GM12891 (cell line): ENCODE measurements around the gene PRKAG1.

Experiments used
- DNase-seq: peaks from one replicate; pipeline ENCODE4 v3.0.0; 2011; ENCODE audit warnings: low spot score; ENCODE audit not compliant: insufficient read length
- FAIRE-seq: peaks from 2 replicates; lab custom pipeline; 2011; peaks lifted over from hg19 to GRCh38; lab: Jason Lieb, UNC
- PAX5 ChIP-seq: IDR thresholded peaks from 2 replicates; pipeline ENCODE4 v1.6.1; 2011; ENCODE audit warnings: low read length, moderate library complexity, mild to moderate bottlenecking; ENCODE audit not compliant: insufficient read depth, severe bottlenecking
- POLR2A ChIP-seq: IDR thresholded peaks from 2 replicates; pipeline ENCODE4 v1.6.1; 2011; ENCODE audit warnings: low read depth, low read length, control low read depth
- POLR2AphosphoS5 ChIP-seq: IDR thresholded peaks from 2 replicates; pipeline ENCODE4 v1.6.1; 2011; ENCODE audit warnings: low read depth, low read length, control low read depth
- POU2F2 ChIP-seq: IDR thresholded peaks from 2 replicates; pipeline ENCODE4 v1.6.1; 2011; ENCODE audit warnings: low read depth, mild to moderate bottlenecking, control low read depth, low read length, moderate library complexity
- SPI1 ChIP-seq: IDR thresholded peaks from 2 replicates; pipeline ENCODE4 v1.6.1; 2011; ENCODE audit warnings: low read depth, low read length, control low read depth
- TAF1 ChIP-seq: IDR thresholded peaks from 2 replicates; pipeline ENCODE4 v1.6.1; 2011; ENCODE audit warnings: low read depth, low read length, control low read depth

Gene PRKAG1

GRCh38 chr12:48997719-48998496 lies 20.7 kb downstream of the PRKAG1 start:
- DNase-seq = peak; percentile 86
- TF ChIP-seq TAF1 (no peak), POLR2A (no peak), PAX5 (no peak), POLR2AphosphoS5 (no peak), POU2F2 (no peak), SPI1 (no peak)
- peak; percentile 13 for FAIRE-seq

- TF ChIP-seq TAF1 = no peak
- TF ChIP-seq SPI1 = peak; percentile 31; the same call in 1 of the 2 replicates
- DNase-seq = peak; percentile 72
- peak; percentile 48 for FAIRE-seq
Measured at GRCh38 chr12:48996794-48997718, 21.5 kb downstream of the PRKAG1 start.

GRCh38 chr12:48995086-48995879 lies 23.3 kb downstream of the PRKAG1 start:
- FAIRE-seq (peak; percentile 64), DNase-seq (peak; percentile 73)
- TF ChIP-seq TAF1 = no peak
- no peak for TF ChIP-seq POLR2AphosphoS5
- no peak for TF ChIP-seq PAX5
- TF ChIP-seq POU2F2 = no peak
- no peak for TF ChIP-seq POLR2A
- TF ChIP-seq SPI1 = no peak

GRCh38 chr12:48994224-48995085 lies 24.1 kb downstream of the PRKAG1 start:
- TF ChIP-seq POLR2AphosphoS5 = no peak
- TF ChIP-seq SPI1 = no peak
- no peak for TF ChIP-seq POLR2A
- no peak for TF ChIP-seq POU2F2
- no peak for TF ChIP-seq PAX5
- TF ChIP-seq TAF1 = no peak
- FAIRE-seq = no peak
- no peak for DNase-seq

GRCh38 chr12:48993787-48994186 lies 24.8 kb downstream of the PRKAG1 start:
- FAIRE-seq (no peak), DNase-seq (no peak)
- no peak for TF ChIP-seq PAX5
- TF ChIP-seq POLR2AphosphoS5 = no peak

GRCh38 chr12:48991247-48992050 lies 27.1 kb downstream of the PRKAG1 start:
- TF ChIP-seq POLR2A (no peak), SPI1 (no peak)
- DNase-seq (no peak), FAIRE-seq (no peak)

- FAIRE-seq (no peak), DNase-seq (no peak)
- no peak for TF ChIP-seq POU2F2
- no peak for TF ChIP-seq PAX5
- no peak for TF ChIP-seq POLR2A
- TF ChIP-seq POLR2AphosphoS5 = no peak
- TF ChIP-seq SPI1 = no peak
- TF ChIP-seq TAF1 = no peak
Measured at GRCh38 chr12:48990552-48990951, 28.0 kb downstream of the PRKAG1 start.

GRCh38 chr12:48988030-48988649 lies 30.4 kb downstream of the PRKAG1 start:
- no peak for TF ChIP-seq SPI1
- no peak for TF ChIP-seq POLR2A
- DNase-seq (peak; percentile 68), FAIRE-seq (peak; percentile 83)
